Kidney epithelial cell (primary cell): ENCODE results near the gene PPIE. TPM values are rescaled to one million over a fixed set of nuclear protein-coding genes. Genes with fewer than 3 reads are reported as not detected.

Experiments
- DNase-seq: peaks from one replicate; pipeline ENCODE4 v3.0.0-alpha.2; 2010; ENCODE audit warnings: low read depth
- H3K27me3 ChIP-seq: 2 replicates; pipeline ENCODE4 v1.6.0; 2011; ENCODE audit warnings: low read length; ENCODE audit not compliant: control insufficient read depth, insufficient read depth
- H3K36me3 ChIP-seq: 2 replicates; pipeline ENCODE4 v1.5.1; 2011; ENCODE audit warnings: low read length; ENCODE audit not compliant: control insufficient read depth, insufficient read depth
- H3K4me3 ChIP-seq: 2 replicates; pipeline ENCODE4 v1.5.1; 2011; ENCODE audit warnings: low read depth, mild to moderate bottlenecking, control low read depth, low read length
- total RNA-seq: library from RNA; depleted of rRNA; stranded (reverse); fragments of >200 nt; gene quantifications from 2 replicates; pipeline ENCODE4 v1.2.3, GENCODE V29; 2015
- TF ChIP-seq, protein P1 (sequence below): IDR thresholded peaks from 2 replicates; pipeline ENCODE4 v1.5.1; 2011; ENCODE audit warnings: mild to moderate bottlenecking, moderate library complexity, low read length, control low read depth, inconsistent platforms; ENCODE audit not compliant: insufficient read depth, poor library complexity, severe bottlenecking

The PPIE gene
- total RNA-seq = 58.2 and 60.0 TPM in 2 replicates

DNA sequence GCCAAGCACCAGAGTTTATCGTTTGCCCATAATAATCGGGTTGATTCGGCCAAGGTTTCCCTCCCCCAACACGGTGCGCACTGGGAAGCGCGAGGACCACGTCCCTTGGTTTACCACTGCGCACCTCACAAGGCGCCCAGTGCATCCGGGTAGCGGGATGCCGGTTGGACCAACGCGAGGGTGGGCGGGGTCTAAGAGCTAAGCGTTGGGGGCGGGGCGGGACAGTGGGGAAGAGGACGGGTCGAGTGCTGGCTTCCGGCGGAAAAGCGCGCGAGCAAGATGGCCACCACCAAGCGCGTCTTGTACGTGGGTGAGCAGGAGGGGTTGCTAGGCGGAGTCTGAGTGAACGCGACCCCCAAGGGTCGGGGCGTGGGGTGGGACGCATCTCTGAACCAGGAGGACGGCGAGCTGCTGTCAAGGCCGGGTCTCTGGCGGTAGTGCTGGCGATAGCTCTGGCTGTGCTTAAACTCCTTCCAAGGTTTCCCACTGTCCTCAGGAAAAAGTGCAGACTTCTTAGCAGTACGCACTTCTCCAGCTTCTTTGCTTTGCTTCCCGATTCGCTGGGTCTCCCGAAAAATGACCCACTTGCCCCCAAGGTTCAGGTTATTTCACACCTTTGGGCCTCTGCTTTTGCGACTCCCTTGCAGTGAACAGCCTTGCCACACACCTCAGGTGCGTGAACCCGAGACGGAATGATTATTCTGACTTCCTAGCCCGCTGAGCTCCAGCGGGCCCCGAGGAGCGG, at the start of gene PPIE:
TSS of gene PPIE (plus strand) at position 261 of the 745 bp plus-strand sequence. CDS start at position 280, 19 bp downstream.
- H3K27me3 ChIP-seq = no peaks in the 10 kb centered on the region
- DNase-seq = peak; percentile 67
- H3K36me3 ChIP-seq = no peaks in the 10 kb centered on the region
- TF ChIP-seq, protein P1, sequence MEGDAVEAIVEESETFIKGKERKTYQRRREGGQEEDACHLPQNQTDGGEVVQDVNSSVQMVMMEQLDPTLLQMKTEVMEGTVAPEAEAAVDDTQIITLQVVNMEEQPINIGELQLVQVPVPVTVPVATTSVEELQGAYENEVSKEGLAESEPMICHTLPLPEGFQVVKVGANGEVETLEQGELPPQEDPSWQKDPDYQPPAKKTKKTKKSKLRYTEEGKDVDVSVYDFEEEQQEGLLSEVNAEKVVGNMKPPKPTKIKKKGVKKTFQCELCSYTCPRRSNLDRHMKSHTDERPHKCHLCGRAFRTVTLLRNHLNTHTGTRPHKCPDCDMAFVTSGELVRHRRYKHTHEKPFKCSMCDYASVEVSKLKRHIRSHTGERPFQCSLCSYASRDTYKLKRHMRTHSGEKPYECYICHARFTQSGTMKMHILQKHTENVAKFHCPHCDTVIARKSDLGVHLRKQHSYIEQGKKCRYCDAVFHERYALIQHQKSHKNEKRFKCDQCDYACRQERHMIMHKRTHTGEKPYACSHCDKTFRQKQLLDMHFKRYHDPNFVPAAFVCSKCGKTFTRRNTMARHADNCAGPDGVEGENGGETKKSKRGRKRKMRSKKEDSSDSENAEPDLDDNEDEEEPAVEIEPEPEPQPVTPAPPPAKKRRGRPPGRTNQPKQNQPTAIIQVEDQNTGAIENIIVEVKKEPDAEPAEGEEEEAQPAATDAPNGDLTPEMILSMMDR = no peak
- H3K4me3 ChIP-seq = peak within 1 kb of the TSS; percentile 73

DNA sequence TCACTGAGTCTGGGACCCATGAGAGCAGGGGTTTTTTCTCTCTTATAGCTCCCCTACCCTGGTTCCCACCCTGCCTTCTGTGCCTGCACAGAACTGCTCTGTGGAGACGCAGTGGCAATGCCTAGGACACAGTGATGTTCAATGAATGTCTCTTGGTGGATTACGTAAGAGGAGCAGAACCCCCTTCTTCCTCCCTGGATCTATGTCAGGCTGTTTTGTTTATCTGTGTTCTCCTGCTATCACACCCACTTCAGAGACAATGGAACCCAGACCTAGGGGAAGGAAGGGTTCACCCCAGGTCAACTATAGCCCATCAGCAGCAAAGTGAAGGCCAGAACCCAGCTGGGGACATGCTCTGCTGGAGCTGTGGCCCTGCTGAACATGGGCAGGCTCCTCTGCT, 49.5 kb upstream of the PPIE start:
- H3K36me3 ChIP-seq = no peaks in the 10 kb centered on the region
- H3K4me3 ChIP-seq = no peak overlapping the region
- TF ChIP-seq, protein P1 = no peak
- peaks cover 67% of the 10 kb centered on the region for H3K27me3 ChIP-seq
- DNase-seq = no peak

DNA sequence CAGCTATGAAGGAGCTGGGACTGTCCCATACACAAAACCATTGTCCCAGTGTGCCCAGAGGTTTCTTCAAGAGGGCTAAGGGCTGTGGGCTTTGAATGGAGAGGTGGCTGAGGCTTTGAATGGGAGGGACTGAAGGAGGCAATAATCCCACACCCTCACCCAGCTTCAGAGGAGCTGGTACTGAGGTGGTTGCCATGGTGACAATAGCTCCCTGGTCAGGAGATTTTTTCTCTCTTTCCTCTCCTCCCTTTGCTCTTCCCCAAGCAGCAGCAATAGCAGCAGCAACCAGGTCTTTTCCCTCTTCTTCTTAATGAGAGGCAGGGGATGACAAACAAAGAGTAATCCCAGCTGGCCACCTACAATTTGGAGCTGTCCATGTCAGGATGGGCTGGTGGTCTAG, 49.0 kb upstream of the PPIE start:
- no peak for DNase-seq
- Histone ChIP-seq H3K27me3 (peaks cover 62% of the 10 kb centered on the region), H3K36me3 (no peaks in the 10 kb centered on the region), H3K4me3 (no peak overlapping the region)
- TF ChIP-seq, protein P1 = no peak

- no peak for DNase-seq
- no peaks in the 10 kb centered on the region for H3K36me3 ChIP-seq
- no peak overlapping the region for H3K4me3 ChIP-seq
- TF ChIP-seq, protein P1 = no peak
- peaks cover 59% of the 10 kb centered on the region for H3K27me3 ChIP-seq
These were observed 48.5 kb upstream of the PPIE start for GRCh38 chr1:39690225-39690624.

- Histone ChIP-seq H3K4me3 (no peak overlapping the region), H3K36me3 (no peaks in the 10 kb centered on the region), H3K27me3 (peaks cover 59% of the 10 kb centered on the region)
- TF ChIP-seq, protein P1 = no peak
- DNase-seq = no peak
These were observed 47.8 kb upstream of the PPIE start for GRCh38 chr1:39690794-39691382.
